HCT116 (cell line): Measurements from ENCODE around the gene NKX2-8.

Experiments used
- ATF3 ChIP-seq: IDR thresholded peaks from 2 replicates; pipeline ENCODE4 v1.6.1; 2012
- EGR1 ChIP-seq: IDR thresholded peaks from 2 replicates; pipeline ENCODE4 v1.6.1; 2012; ENCODE audit warnings: low read depth
- ELF1 ChIP-seq: IDR thresholded peaks from 2 replicates; pipeline ENCODE4 v1.6.1; 2012; ENCODE audit warnings: low read depth, borderline replicate concordance
- EZH2 ChIP-seq: fragments of 200-600 bp; sonication (generic); IDR thresholded peaks from 2 replicates; pipeline ENCODE4 v1.6.1; 2017; ENCODE audit warnings: antibody characterized with exemption, mixed run types
- EZH2phosphoT487 ChIP-seq: fragments of 200-600 bp; IDR thresholded peaks from 2 replicates; pipeline ENCODE4 v1.6.1; 2018; ENCODE audit warnings: antibody characterized with exemption, borderline replicate concordance
- JUND ChIP-seq: IDR thresholded peaks from 2 replicates; pipeline ENCODE4 v1.6.1; 2012
- POLR2A ChIP-seq: IDR thresholded peaks from 2 replicates; pipeline ENCODE4 v1.7.0; 2011; ENCODE audit warnings: borderline replicate concordance; ENCODE audit not compliant: insufficient read depth, insufficient read length; ENCODE audit errors: extremely low read depth
- POLR2AphosphoS5 ChIP-seq: IDR thresholded peaks from 2 replicates; pipeline ENCODE4 v1.6.1; 2011; ENCODE audit warnings: mild to moderate bottlenecking, low read depth, low read length, moderate library complexity
- RAD21 ChIP-seq: IDR thresholded peaks from 2 replicates; pipeline ENCODE4 v1.6.1; 2012; ENCODE audit warnings: low read depth, mild to moderate bottlenecking
- YY1 ChIP-seq: IDR thresholded peaks from 2 replicates; pipeline ENCODE4 v1.6.1; 2011; ENCODE audit warnings: low read length, low read depth, moderate library complexity, mild to moderate bottlenecking; ENCODE audit not compliant: insufficient replicate concordance; ENCODE audit errors: extremely low read depth
- ZNF274 ChIP-seq: fragments of 200-500 bp; sonication (Bioruptor generic); IDR thresholded peaks from 2 replicates; pipeline ENCODE4 v1.6.1; 2014; ENCODE audit warnings: mild to moderate bottlenecking, low read depth, low read length, inconsistent platforms
- TF ChIP-seq, protein P1 (sequence below), 3 experiments: fragments of 200-600 bp in 1 of 3; sonication (generic) in 1 of 3; IDR thresholded peaks in 2 of 3; conservative IDR thresholded peaks in 1 of 3; 2 replicates each; pipeline ENCODE4 v1.5.1; 2012 to 2017; ENCODE audit warnings: low read depth in 2 of 3, low read length in 2 of 3, antibody characterized with exemption in 1 of 3, borderline replicate concordance in 1 of 3, control low read depth in 1 of 3, mild to moderate bottlenecking in 1 of 3, mixed read lengths in 1 of 3, mixed run types in 1 of 3, moderate library complexity in 1 of 3; ENCODE audit not compliant: insufficient read depth in 1 of 3
- TF ChIP-seq, protein P2 (sequence below): IDR thresholded peaks from 2 replicates; pipeline ENCODE4 v1.6.1; 2012; ENCODE audit warnings: low read depth
- TF ChIP-seq, protein P3 (sequence below): IDR thresholded peaks from 2 replicates; pipeline ENCODE4 v1.6.1; 2012

DNA sequence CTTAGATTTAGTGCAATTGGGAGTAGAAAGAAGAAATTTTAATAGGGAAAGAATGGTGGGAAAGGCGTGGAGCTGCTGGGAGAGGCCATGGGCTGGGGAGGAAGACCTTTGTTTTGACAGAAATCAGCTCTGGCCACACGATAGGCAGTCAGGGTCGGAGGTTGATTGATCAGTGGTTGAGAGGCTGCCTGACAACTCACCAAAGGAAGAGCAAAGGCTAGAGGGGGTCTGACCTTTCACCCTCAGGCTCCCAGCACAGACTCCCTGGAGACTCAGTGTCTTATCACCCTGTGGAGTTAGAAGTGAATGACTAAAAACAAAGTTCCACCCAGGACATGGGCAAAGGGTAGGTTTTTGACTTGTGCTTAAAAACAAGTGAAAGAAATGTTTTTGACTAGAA is 18.0 kb upstream of the NKX2-8 start:
- no peak for TF ChIP-seq ATF3
- TF ChIP-seq JUND: no peak
- TF ChIP-seq, protein P1, sequence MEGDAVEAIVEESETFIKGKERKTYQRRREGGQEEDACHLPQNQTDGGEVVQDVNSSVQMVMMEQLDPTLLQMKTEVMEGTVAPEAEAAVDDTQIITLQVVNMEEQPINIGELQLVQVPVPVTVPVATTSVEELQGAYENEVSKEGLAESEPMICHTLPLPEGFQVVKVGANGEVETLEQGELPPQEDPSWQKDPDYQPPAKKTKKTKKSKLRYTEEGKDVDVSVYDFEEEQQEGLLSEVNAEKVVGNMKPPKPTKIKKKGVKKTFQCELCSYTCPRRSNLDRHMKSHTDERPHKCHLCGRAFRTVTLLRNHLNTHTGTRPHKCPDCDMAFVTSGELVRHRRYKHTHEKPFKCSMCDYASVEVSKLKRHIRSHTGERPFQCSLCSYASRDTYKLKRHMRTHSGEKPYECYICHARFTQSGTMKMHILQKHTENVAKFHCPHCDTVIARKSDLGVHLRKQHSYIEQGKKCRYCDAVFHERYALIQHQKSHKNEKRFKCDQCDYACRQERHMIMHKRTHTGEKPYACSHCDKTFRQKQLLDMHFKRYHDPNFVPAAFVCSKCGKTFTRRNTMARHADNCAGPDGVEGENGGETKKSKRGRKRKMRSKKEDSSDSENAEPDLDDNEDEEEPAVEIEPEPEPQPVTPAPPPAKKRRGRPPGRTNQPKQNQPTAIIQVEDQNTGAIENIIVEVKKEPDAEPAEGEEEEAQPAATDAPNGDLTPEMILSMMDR (IDR thresholded peaks at IDR 0.05 in 2 of 3, conservative IDR thresholded peaks at IDR 0.05 in 1 of 3; ENCODE audit: borderline replicate concordance in 1 of 3, insufficient read depth in 1 of 3, low read depth in 2 of 3, low read length in 2 of 3): no peak
- no peak for TF ChIP-seq POLR2A
- TF ChIP-seq POLR2AphosphoS5: no peak
- TF ChIP-seq EZH2phosphoT487: no peak
- TF ChIP-seq EZH2: no peak
- TF ChIP-seq, protein P2, sequence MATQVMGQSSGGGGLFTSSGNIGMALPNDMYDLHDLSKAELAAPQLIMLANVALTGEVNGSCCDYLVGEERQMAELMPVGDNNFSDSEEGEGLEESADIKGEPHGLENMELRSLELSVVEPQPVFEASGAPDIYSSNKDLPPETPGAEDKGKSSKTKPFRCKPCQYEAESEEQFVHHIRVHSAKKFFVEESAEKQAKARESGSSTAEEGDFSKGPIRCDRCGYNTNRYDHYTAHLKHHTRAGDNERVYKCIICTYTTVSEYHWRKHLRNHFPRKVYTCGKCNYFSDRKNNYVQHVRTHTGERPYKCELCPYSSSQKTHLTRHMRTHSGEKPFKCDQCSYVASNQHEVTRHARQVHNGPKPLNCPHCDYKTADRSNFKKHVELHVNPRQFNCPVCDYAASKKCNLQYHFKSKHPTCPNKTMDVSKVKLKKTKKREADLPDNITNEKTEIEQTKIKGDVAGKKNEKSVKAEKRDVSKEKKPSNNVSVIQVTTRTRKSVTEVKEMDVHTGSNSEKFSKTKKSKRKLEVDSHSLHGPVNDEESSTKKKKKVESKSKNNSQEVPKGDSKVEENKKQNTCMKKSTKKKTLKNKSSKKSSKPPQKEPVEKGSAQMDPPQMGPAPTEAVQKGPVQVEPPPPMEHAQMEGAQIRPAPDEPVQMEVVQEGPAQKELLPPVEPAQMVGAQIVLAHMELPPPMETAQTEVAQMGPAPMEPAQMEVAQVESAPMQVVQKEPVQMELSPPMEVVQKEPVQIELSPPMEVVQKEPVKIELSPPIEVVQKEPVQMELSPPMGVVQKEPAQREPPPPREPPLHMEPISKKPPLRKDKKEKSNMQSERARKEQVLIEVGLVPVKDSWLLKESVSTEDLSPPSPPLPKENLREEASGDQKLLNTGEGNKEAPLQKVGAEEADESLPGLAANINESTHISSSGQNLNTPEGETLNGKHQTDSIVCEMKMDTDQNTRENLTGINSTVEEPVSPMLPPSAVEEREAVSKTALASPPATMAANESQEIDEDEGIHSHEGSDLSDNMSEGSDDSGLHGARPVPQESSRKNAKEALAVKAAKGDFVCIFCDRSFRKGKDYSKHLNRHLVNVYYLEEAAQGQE: no peak
- TF ChIP-seq, protein P3, sequence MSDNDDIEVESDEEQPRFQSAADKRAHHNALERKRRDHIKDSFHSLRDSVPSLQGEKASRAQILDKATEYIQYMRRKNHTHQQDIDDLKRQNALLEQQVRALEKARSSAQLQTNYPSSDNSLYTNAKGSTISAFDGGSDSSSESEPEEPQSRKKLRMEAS: no peak
- TF ChIP-seq ZNF274: no peak
- no peak for TF ChIP-seq ELF1
- TF ChIP-seq EGR1: no peak
- TF ChIP-seq RAD21: no peak
- no peak for TF ChIP-seq YY1
